ENCODE data around the gene TMC2.

- TF ChIP-seq FOXK2 (IDR thresholded peaks at IDR 0.05) (no peak), SP1 (IDR thresholded peaks at IDR 0.05) (no peak), TARDBP (IDR thresholded peaks at IDR 0.05) (no peak), BHLHE40 (IDR thresholded peaks at IDR 0.05; ENCODE audit: borderline replicate concordance) (no peak), SUZ12 (IDR thresholded peaks at IDR 0.05) (no peak), FOXM1 (IDR thresholded peaks at IDR 0.05; ENCODE audit: borderline replicate concordance) (no peak), CTBP1 (IDR thresholded peaks at IDR 0.05; ENCODE audit: borderline replicate concordance) (no peak), ELF4 (IDR thresholded peaks at IDR 0.05) (no peak), ARNT (IDR thresholded peaks at IDR 0.05) (no peak), LEF1 (IDR thresholded peaks at IDR 0.05; ENCODE audit: borderline replicate concordance) (no peak), HDGF (IDR thresholded peaks at IDR 0.05; ENCODE audit: borderline replicate concordance) (no peak), PKNOX1 (IDR thresholded peaks at IDR 0.05) (no peak)
Measured at GRCh38 chr20:2654384-2654822, 118.0 kb downstream of the TMC2 start.

Data from HEK293T (cell line).